Middle frontal gyrus (tissue), 1 donor: ENCODE results near the gene ERCC6L.

Experiments
- DNase-seq: peaks from one replicate; pipeline ENCODE4 v3.0.0-alpha.2; 2015; ENCODE audit warnings: low spot score; ENCODE audit errors: extremely low spot score

ERCC6L gene

GRCh38 chrX:72238721-72239475 lies at the start of gene ERCC6L:
TSS of gene ERCC6L (minus strand) at chrX:72239027. CDS start at chrX:72238911, 116 bp downstream.
- DNase-seq: peak; percentile 31

GRCh38 chrX:72282302-72282701 lies 43.5 kb upstream of the ERCC6L start:
- DNase-seq: no peak

GRCh38 chrX:72280321-72280845 lies 41.6 kb upstream of the ERCC6L start:
- no peak for DNase-seq

- DNase-seq: no peak
These were observed 37.7 kb upstream of the ERCC6L start for GRCh38 chrX:72276478-72276953.

- DNase-seq: no peak
These were observed 35.7 kb upstream of the ERCC6L start for GRCh38 chrX:72274526-72274925.

- DNase-seq: no peak
These were observed 34.9 kb upstream of the ERCC6L start for GRCh38 chrX:72273718-72274117.

GRCh38 chrX:72272868-72273267 lies 34.0 kb upstream of the ERCC6L start:
- no peak for DNase-seq

GRCh38 chrX:72271812-72272211 lies 33.0 kb upstream of the ERCC6L start:
- DNase-seq: no peak

- DNase-seq: no peak
These were observed 32.4 kb upstream of the ERCC6L start for GRCh38 chrX:72271091-72271788.

GRCh38 chrX:72270316-72270866 lies 31.6 kb upstream of the ERCC6L start:
- no peak for DNase-seq

GRCh38 chrX:72269671-72270251 lies 30.9 kb upstream of the ERCC6L start:
- DNase-seq: no peak

GRCh38 chrX:72268597-72269365 lies 30.0 kb upstream of the ERCC6L start:
- DNase-seq: no peak

- no peak for DNase-seq
These were observed 26.4 kb upstream of the ERCC6L start for GRCh38 chrX:72265263-72265662.

GRCh38 chrX:72262077-72262476 lies 23.2 kb upstream of the ERCC6L start:
- DNase-seq: no peak

- DNase-seq: no peak
These were observed 21.6 kb upstream of the ERCC6L start for GRCh38 chrX:72260448-72260847.

GRCh38 chrX:72258174-72258573 lies 19.3 kb upstream of the ERCC6L start:
- no peak for DNase-seq

- DNase-seq: no peak
These were observed 17.0 kb upstream of the ERCC6L start for GRCh38 chrX:72255864-72256263.

GRCh38 chrX:72255445-72255844 lies 16.6 kb upstream of the ERCC6L start:
- no peak for DNase-seq

- no peak for DNase-seq
These were observed 16.0 kb upstream of the ERCC6L start for GRCh38 chrX:72254816-72255215.

- DNase-seq: no peak
These were observed 14.9 kb upstream of the ERCC6L start for GRCh38 chrX:72253686-72254085.
